Retinal pigment epithelial cell (primary cell): ENCODE results near the gene TMEM50B.
"Not testable (repeated sequence)": the region's sequence is repeated elsewhere in the genome, so short reads cannot be mapped to it uniquely, and the experiment has no call there.

ENCODE experiments used
- DNase-seq: peaks from one replicate; pipeline ENCODE4 v3.0.0-alpha.2; 2010; ENCODE audit warnings: low read depth
- H3K4me3 ChIP-seq: 2 replicates; pipeline ENCODE4 v1.5.1; 2011; ENCODE audit warnings: mild to moderate bottlenecking, low read length, control low read depth, moderate library complexity
- TF ChIP-seq, protein P1 (sequence below): conservative IDR thresholded peaks from 2 replicates; pipeline ENCODE4 v1.5.1; 2011; ENCODE audit warnings: low read depth, low read length, control low read depth, inconsistent platforms

The TMEM50B gene

DNA sequence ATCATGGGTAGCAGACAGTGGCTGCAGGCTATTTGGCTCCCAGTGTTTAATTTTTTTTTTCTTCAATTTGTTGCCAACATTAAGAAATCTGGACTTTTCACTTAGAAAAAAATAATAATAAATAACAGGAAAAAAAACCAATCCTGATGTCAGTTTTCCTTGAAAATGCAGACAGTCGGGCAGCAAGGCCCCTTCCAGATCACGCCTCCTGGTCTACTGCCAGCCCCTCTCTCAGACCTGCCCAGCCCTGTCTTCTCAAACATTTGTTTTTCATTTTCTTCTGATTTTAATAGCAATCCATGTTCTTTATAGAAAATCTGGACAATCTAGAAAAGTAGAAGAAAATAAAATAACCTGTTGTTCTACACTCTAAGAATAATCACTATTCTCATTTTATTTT, 61.1 kb downstream of the TMEM50B start:
- TF ChIP-seq, protein P1, sequence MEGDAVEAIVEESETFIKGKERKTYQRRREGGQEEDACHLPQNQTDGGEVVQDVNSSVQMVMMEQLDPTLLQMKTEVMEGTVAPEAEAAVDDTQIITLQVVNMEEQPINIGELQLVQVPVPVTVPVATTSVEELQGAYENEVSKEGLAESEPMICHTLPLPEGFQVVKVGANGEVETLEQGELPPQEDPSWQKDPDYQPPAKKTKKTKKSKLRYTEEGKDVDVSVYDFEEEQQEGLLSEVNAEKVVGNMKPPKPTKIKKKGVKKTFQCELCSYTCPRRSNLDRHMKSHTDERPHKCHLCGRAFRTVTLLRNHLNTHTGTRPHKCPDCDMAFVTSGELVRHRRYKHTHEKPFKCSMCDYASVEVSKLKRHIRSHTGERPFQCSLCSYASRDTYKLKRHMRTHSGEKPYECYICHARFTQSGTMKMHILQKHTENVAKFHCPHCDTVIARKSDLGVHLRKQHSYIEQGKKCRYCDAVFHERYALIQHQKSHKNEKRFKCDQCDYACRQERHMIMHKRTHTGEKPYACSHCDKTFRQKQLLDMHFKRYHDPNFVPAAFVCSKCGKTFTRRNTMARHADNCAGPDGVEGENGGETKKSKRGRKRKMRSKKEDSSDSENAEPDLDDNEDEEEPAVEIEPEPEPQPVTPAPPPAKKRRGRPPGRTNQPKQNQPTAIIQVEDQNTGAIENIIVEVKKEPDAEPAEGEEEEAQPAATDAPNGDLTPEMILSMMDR: no peak
- no peak overlapping the region for H3K4me3 ChIP-seq
- no peak for DNase-seq

DNA sequence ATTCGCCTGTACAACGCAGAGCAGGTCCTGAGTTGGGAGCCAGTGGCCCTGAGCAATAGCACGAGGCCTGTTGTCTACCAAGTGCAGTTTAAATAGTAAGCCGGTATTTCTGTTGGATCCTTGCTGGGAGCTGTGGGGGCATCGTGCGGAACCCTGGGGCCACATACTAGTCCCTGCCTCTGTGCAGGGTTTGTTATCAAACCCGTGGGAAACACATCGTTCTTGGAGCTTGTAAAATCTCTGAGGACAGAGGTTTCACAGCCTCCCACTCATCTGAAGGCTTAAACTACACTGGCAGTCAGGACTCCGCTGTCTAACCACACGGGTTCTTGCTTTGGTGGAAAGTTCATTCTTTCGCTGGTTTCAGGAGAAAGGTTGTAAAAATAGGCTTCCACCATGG, 64.8 kb downstream of the TMEM50B start:
- H3K4me3 ChIP-seq: no peak overlapping the region
- DNase-seq: no peak
- TF ChIP-seq, protein P1: no peak

GRCh38 chr21:33414068-33414467, 65.7 kb downstream of the TMEM50B start:
- no peak for DNase-seq
- no peak overlapping the region for H3K4me3 ChIP-seq
- TF ChIP-seq, protein P1: no peak

DNA sequence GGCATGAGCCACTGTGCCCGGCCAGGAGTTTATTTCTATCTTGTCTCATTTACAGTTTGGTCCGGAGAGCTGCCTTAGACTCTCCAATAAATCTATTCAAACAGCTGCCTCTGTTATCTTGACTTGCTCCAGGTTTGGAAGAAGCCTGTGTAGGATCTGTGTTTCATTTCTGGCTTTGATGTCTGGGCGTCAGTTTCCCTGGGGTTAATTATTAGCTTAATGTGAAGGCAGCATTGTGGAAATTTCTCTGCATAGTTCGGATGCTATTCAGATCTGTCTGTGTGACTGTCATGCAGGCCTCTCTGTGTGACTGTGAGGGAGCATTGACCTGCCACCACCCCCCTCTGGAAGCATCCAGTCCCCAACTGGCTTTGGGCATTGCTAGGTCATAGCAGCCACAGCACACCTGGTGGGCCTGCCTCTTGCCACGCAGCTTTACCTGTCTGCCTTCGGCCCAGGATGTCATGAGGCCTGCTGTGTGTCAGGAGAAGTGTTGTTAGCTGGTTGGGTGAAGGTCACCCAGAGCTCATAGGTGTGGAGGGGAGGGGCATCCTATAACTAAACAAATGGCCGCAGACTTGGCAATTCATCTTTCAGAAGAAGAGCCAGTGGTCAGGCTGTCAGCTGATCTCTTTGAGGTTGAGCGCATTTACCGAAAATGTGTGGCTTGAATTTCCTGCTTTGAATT, 66.8 kb downstream of the TMEM50B start:
- no peak for DNase-seq
- no peak overlapping the region for H3K4me3 ChIP-seq

DNA sequence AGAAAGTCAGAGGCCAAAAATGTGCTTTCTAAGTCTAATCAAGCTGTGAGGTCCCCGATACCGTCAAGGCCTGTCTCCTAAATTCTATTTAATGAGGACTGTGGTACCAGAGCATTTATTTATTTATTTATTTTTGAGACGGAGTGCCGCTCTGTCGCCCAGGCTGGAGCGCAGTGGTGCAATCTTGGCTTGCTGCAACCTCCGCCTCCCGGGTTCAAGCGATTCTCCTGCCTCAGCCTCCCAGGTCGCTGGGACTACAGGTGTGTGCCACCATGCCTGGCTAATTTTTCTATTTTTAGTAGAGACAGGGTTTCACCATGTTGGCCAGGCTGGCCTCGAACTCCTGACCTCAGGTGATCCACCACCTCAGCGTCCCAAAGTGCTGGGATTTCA, 67.3 kb downstream of the TMEM50B start:
- DNase-seq, H3K4me3 ChIP-seq: not testable (repeated sequence)

More for the DNA sequence above, 66.8 kb downstream of the TMEM50B start:
- TF ChIP-seq, protein P1: no peak

DNA sequence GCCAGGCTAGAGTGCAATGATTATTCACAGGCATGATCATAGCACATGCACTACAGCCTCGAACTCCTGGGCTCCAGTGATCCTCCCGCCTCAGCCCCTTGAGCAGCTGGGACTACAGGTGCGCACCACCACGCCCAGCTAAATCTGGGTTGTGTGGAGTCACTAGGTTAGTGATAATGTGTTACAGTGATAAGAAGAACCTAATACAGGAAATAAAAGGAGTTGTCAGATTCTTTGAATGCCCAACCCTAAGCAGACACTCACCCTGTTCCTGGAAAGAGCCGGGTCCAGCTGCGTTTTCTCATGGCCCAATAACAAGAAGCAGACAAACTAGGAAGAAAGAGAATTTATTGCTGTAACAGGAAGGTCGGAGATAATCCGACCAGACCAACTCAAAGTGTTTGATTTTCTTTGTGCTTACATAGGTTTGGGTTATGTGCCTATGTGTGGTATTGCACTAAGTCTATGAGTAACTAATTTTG, 67.8 kb downstream of the TMEM50B start:
- DNase-seq: no peak
- H3K4me3 ChIP-seq: no peak overlapping the region
- TF ChIP-seq, protein P1: no peak

- no peak for DNase-seq
- no peak overlapping the region for H3K4me3 ChIP-seq
- TF ChIP-seq, protein P1: no peak
Measured at GRCh38 chr21:33406493-33406892, 73.3 kb downstream of the TMEM50B start.
